H7 (cell line): ENCODE results near the gene NOL4L. TPM values are rescaled to one million over a fixed set of nuclear protein-coding genes. Genes with fewer than 3 reads are reported as not detected.

Experiments used
- total RNA-seq: library from RNA; depleted of rRNA; stranded (reverse); fragments of >200 nt; shearing (Covaris generic); gene quantifications from 2 replicates; pipeline ENCODE4 v1.2.3, GENCODE V29; 2014; rRNA removed

The NOL4L gene
- total RNA-seq, 1 experiment from 2014 or later = 26.6 TPM

Other genes with a start within 250 kb of the NOL4L start
- 12.5 and 14.3 TPM in 2 replicates for gene ASXL1, start 227.0 kb downstream of the NOL4L start, total RNA-seq
- 0.03 and 0.30 TPM in 2 replicates for gene C20orf203, start 88.6 kb upstream of the NOL4L start, total RNA-seq
- 49.7 and 52.6 TPM in 2 replicates for gene COMMD7, start 158.1 kb upstream of the NOL4L start, total RNA-seq
- 496 and 585 TPM in 2 replicates for gene DNMT3B, start 177.1 kb upstream of the NOL4L start, total RNA-seq
- 106 and 108 TPM in 2 replicates for gene MAPRE1, start 234.6 kb upstream of the NOL4L start, total RNA-seq